GM23338 (cell line): ENCODE data around the gene CCDC149. TPM values are rescaled to one million over a fixed set of nuclear protein-coding genes. Genes with fewer than 3 reads are reported as not detected.

Source experiments
- ATAC-seq: fragments of 200-7000 bp; cut with Tn5 transposase; 3 replicates; pipeline ENCODE4 v1.9.1; 2020
- DNase-seq: peaks from one replicate; pipeline ENCODE4 v3.0.0-alpha.2; 2015; ENCODE audit warnings: low spot score
- H2AFZ ChIP-seq: fragments of 200-600 bp; sonication (generic); 2 replicates; pipeline ENCODE4 v1.8.0; 2016; ENCODE audit warnings: antibody characterized with exemption, mild to moderate bottlenecking, moderate library complexity
- H3F3A ChIP-seq: fragments of 200-600 bp; sonication (generic); replicated peaks from 2 replicates; pipeline ENCODE4 v1.8.0; 2017; ENCODE audit warnings: antibody characterized with exemption, mixed run types, low read depth
- H3K27ac ChIP-seq: fragments of 200-600 bp; sonication (generic); 2 replicates; pipeline ENCODE4 v1.6.1; 2016; ENCODE audit warnings: low read depth
- H3K27me3 ChIP-seq: fragments of 200-600 bp; sonication (generic); 2 replicates; pipeline ENCODE4 v1.8.0; 2016; ENCODE audit warnings: mild to moderate bottlenecking, mixed run types, moderate library complexity; ENCODE audit not compliant: insufficient read depth
- H3K36me3 ChIP-seq: fragments of 200-600 bp; sonication (generic); 2 replicates; pipeline ENCODE4 v1.8.0; 2016; ENCODE audit warnings: mild to moderate bottlenecking; ENCODE audit not compliant: insufficient read depth
- H3K4me1 ChIP-seq: fragments of 200-600 bp; sonication (generic); 2 replicates; pipeline ENCODE4 v1.8.0; 2016; ENCODE audit warnings: mild to moderate bottlenecking, moderate library complexity; ENCODE audit not compliant: insufficient read depth
- H3K4me2 ChIP-seq: fragments of 200-600 bp; sonication (generic); 2 replicates; pipeline ENCODE4 v1.7.1; 2017; ENCODE audit warnings: mixed run types
- H3K4me3 ChIP-seq: fragments of 200-600 bp; sonication (generic); 2 replicates; pipeline ENCODE4 v1.6.1; 2016; ENCODE audit warnings: mixed run types
- H3K79me2 ChIP-seq: fragments of 200-600 bp; sonication (generic); replicated peaks from 2 replicates; pipeline ENCODE4 v1.8.0; 2017; ENCODE audit warnings: mild to moderate bottlenecking; ENCODE audit not compliant: insufficient read depth
- H3K9me2 ChIP-seq: fragments of 200-600 bp; sonication (generic); 2 replicates; pipeline ENCODE4 v1.8.0; 2017; ENCODE audit not compliant: insufficient read depth
- H4K20me1 ChIP-seq: fragments of 200-600 bp; sonication (generic); replicated peaks from 2 replicates; pipeline ENCODE4 v1.8.0; 2017; ENCODE audit warnings: mild to moderate bottlenecking; ENCODE audit not compliant: insufficient read depth
- H3K27ac Mint-ChIP-seq: 2 replicates; pipeline ENCODE4 v1.8.0; 2020; ENCODE audit warnings: inconsistent platforms, mild to moderate bottlenecking, moderate library complexity, mixed read lengths
- H3K27me3 Mint-ChIP-seq: 3 replicates; pipeline ENCODE4 v1.8.0; 2022; ENCODE audit warnings: low read depth, mild to moderate bottlenecking, moderate library complexity, mixed read lengths, inconsistent platforms; ENCODE audit not compliant: insufficient read depth, poor library complexity
- H3K36me3 Mint-ChIP-seq: 3 replicates; pipeline ENCODE4 v1.8.0; 2021; ENCODE audit warnings: low read depth, mild to moderate bottlenecking, inconsistent platforms, moderate library complexity, mixed read lengths
- H3K4me1 Mint-ChIP-seq: 3 replicates; pipeline ENCODE4 v1.8.0; 2020; ENCODE audit warnings: mild to moderate bottlenecking, inconsistent platforms, mixed read lengths
- H3K4me3 Mint-ChIP-seq: 3 replicates; pipeline ENCODE4 v1.8.0; 2021; ENCODE audit warnings: moderate library complexity, mild to moderate bottlenecking, inconsistent platforms, mixed read lengths
- H3K9me3 Mint-ChIP-seq: 3 replicates; pipeline ENCODE4 v1.8.0; 2020; ENCODE audit warnings: moderate library complexity, mild to moderate bottlenecking, inconsistent platforms, mixed read lengths
- CREB1 ChIP-seq: fragments of 250-450 bp; sonication (Bioruptor Pico); IDR thresholded peaks from 2 replicates; pipeline ENCODE4 v1.5.0; 2020; ENCODE audit warnings: low read depth, mild to moderate bottlenecking, moderate library complexity
- EZH2 ChIP-seq: fragments of 200-600 bp; sonication (generic); IDR thresholded peaks from one replicate; pipeline ENCODE4 v1.8.0; 2017; ENCODE audit warnings: antibody characterized with exemption, mild to moderate bottlenecking, low read depth; ENCODE audit not compliant: unreplicated experiment
- EZH2phosphoT487 ChIP-seq: fragments of 200-600 bp; sonication (generic); IDR thresholded peaks from one replicate; pipeline ENCODE4 v1.8.1; 2018; ENCODE audit warnings: antibody characterized with exemption; ENCODE audit not compliant: unreplicated experiment
- JUNB ChIP-seq: IDR thresholded peaks from one replicate; pipeline ENCODE4 v1.6.1; 2016; ENCODE audit warnings: antibody characterized with exemption; ENCODE audit not compliant: unreplicated experiment
- NANOG ChIP-seq: IDR thresholded peaks from 2 replicates; pipeline ENCODE4 v1.6.1; 2016; ENCODE audit warnings: antibody characterized with exemption, borderline replicate concordance
- POLR2AphosphoS5 ChIP-seq: IDR thresholded peaks from 2 replicates; pipeline ENCODE4 v1.6.1; 2016; ENCODE audit warnings: antibody characterized with exemption, low read depth
- STAT1 ChIP-seq: IDR thresholded peaks from one replicate; pipeline ENCODE4 v1.6.1; 2016; ENCODE audit warnings: antibody characterized with exemption; ENCODE audit not compliant: unreplicated experiment
- ZNF114 ChIP-seq: fragments of 250-450 bp; sonication (Bioruptor Pico); IDR thresholded peaks from 2 replicates; pipeline ENCODE4 v1.5.0; 2020; ENCODE audit warnings: mild to moderate bottlenecking, moderate library complexity
- ZNF331 ChIP-seq: fragments of 250-450 bp; sonication (Bioruptor Pico); IDR thresholded peaks from 2 replicates; pipeline ENCODE4 v1.5.0; 2020; ENCODE audit warnings: low read depth, mild to moderate bottlenecking, moderate library complexity
- polyA plus RNA-seq: library from polyadenylated mRNA; unstranded; fragments of >200 nt; fragmentation: Nextera tagmentation; extraction: Ambion mirVana; gene quantifications from 2 replicates; pipeline ENCODE4 v1.2.1, GENCODE V29; 2016
- total RNA-seq: library from RNA; depleted of rRNA; stranded (reverse); fragments of >200 nt; shearing (Covaris generic); gene quantifications from 2 replicates; pipeline ENCODE4 v1.2.3, GENCODE V29; 2014
- TF ChIP-seq, protein P1 (sequence below): IDR thresholded peaks from one replicate; pipeline ENCODE4 v1.6.1; 2018; ENCODE audit warnings: antibody characterized with exemption; ENCODE audit not compliant: unreplicated experiment
- TF ChIP-seq, protein P2 (sequence below): IDR thresholded peaks from 2 replicates; pipeline ENCODE4 v1.6.1; 2016; ENCODE audit warnings: antibody characterized with exemption
- TF ChIP-seq, protein P3 (sequence below): fragments of 250-450 bp; sonication (Bioruptor Pico); IDR thresholded peaks from 2 replicates; pipeline ENCODE4 v1.5.0; 2020; ENCODE audit warnings: mild to moderate bottlenecking, moderate library complexity
- TF ChIP-seq, protein P4 (sequence below), 2 experiments: fragments of 200-600 bp in 1 of 2; sonication (generic) in 1 of 2; conservative IDR thresholded peaks; 2 replicates each; pipeline versions ENCODE4 v1.5.1 to v1.6.1; 2016 to 2017; ENCODE audit warnings: antibody characterized with exemption in 2 of 2, low read depth in 2 of 2, mild to moderate bottlenecking in 2 of 2, moderate library complexity in 1 of 2

Gene CCDC149
- total and polyA plus RNA-seq, 2 experiments from 2014 or later: 2.6 to 6.4 TPM

DNA sequence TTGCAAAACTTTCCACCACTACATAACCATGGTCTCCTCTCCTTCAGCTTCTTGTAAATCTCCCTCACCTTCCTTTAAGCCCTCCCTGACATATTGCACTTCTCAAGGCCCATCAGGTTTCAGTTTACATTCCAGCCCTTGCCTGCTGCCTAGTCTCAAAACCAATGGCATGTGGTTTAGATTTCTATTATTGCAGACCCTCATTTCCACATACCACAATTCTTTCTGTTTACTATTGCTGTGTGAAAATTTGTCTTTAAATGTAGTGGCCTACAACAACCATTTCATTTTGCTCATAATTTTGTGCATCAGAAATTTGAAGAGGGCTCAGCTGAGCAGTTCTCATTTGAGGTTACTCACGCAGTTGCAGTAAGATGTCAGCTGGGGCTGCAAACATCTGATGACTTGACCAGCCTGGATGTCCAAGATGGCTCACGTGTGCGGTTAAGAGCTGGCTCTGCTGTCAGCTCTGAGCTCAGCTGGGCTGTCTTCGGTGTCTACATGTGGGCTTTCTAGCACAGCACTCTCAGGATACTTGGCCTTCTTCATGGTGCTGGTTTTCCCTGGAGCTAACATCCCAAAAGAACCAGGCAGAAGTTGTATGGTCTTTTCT lies 147.4 kb downstream of the CCDC149 start:
- H2AFZ ChIP-seq: no peak overlapping the region
- no peaks in the 10 kb centered on the region for H3K27me3 ChIP-seq
- H3K9me2 ChIP-seq: peaks cover 14% of the 10 kb centered on the region
- H3K4me3 Mint-ChIP-seq: no peak overlapping the region
- DNase-seq: no peak
- H3K4me3 ChIP-seq: no peak overlapping the region
- no peaks in the 10 kb centered on the region for H3K4me1 ChIP-seq
- H3K27ac ChIP-seq: no peak overlapping the region
- H3K4me1 Mint-ChIP-seq: peaks cover 16% of the 10 kb centered on the region
- TF ChIP-seq POLR2AphosphoS5: no peak
- no peak for TF ChIP-seq EZH2phosphoT487
- no peak for TF ChIP-seq NANOG
- TF ChIP-seq JUNB: no peak
- TF ChIP-seq ZNF331 (CRISPR knock-in tag): no peak
- TF ChIP-seq, protein P1, sequence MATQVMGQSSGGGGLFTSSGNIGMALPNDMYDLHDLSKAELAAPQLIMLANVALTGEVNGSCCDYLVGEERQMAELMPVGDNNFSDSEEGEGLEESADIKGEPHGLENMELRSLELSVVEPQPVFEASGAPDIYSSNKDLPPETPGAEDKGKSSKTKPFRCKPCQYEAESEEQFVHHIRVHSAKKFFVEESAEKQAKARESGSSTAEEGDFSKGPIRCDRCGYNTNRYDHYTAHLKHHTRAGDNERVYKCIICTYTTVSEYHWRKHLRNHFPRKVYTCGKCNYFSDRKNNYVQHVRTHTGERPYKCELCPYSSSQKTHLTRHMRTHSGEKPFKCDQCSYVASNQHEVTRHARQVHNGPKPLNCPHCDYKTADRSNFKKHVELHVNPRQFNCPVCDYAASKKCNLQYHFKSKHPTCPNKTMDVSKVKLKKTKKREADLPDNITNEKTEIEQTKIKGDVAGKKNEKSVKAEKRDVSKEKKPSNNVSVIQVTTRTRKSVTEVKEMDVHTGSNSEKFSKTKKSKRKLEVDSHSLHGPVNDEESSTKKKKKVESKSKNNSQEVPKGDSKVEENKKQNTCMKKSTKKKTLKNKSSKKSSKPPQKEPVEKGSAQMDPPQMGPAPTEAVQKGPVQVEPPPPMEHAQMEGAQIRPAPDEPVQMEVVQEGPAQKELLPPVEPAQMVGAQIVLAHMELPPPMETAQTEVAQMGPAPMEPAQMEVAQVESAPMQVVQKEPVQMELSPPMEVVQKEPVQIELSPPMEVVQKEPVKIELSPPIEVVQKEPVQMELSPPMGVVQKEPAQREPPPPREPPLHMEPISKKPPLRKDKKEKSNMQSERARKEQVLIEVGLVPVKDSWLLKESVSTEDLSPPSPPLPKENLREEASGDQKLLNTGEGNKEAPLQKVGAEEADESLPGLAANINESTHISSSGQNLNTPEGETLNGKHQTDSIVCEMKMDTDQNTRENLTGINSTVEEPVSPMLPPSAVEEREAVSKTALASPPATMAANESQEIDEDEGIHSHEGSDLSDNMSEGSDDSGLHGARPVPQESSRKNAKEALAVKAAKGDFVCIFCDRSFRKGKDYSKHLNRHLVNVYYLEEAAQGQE: no peak
- TF ChIP-seq, protein P2, sequence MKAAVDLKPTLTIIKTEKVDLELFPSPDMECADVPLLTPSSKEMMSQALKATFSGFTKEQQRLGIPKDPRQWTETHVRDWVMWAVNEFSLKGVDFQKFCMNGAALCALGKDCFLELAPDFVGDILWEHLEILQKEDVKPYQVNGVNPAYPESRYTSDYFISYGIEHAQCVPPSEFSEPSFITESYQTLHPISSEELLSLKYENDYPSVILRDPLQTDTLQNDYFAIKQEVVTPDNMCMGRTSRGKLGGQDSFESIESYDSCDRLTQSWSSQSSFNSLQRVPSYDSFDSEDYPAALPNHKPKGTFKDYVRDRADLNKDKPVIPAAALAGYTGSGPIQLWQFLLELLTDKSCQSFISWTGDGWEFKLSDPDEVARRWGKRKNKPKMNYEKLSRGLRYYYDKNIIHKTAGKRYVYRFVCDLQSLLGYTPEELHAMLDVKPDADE: no peak
- no peak for TF ChIP-seq STAT1
- TF ChIP-seq EZH2: no peak
- TF ChIP-seq, protein P3, sequence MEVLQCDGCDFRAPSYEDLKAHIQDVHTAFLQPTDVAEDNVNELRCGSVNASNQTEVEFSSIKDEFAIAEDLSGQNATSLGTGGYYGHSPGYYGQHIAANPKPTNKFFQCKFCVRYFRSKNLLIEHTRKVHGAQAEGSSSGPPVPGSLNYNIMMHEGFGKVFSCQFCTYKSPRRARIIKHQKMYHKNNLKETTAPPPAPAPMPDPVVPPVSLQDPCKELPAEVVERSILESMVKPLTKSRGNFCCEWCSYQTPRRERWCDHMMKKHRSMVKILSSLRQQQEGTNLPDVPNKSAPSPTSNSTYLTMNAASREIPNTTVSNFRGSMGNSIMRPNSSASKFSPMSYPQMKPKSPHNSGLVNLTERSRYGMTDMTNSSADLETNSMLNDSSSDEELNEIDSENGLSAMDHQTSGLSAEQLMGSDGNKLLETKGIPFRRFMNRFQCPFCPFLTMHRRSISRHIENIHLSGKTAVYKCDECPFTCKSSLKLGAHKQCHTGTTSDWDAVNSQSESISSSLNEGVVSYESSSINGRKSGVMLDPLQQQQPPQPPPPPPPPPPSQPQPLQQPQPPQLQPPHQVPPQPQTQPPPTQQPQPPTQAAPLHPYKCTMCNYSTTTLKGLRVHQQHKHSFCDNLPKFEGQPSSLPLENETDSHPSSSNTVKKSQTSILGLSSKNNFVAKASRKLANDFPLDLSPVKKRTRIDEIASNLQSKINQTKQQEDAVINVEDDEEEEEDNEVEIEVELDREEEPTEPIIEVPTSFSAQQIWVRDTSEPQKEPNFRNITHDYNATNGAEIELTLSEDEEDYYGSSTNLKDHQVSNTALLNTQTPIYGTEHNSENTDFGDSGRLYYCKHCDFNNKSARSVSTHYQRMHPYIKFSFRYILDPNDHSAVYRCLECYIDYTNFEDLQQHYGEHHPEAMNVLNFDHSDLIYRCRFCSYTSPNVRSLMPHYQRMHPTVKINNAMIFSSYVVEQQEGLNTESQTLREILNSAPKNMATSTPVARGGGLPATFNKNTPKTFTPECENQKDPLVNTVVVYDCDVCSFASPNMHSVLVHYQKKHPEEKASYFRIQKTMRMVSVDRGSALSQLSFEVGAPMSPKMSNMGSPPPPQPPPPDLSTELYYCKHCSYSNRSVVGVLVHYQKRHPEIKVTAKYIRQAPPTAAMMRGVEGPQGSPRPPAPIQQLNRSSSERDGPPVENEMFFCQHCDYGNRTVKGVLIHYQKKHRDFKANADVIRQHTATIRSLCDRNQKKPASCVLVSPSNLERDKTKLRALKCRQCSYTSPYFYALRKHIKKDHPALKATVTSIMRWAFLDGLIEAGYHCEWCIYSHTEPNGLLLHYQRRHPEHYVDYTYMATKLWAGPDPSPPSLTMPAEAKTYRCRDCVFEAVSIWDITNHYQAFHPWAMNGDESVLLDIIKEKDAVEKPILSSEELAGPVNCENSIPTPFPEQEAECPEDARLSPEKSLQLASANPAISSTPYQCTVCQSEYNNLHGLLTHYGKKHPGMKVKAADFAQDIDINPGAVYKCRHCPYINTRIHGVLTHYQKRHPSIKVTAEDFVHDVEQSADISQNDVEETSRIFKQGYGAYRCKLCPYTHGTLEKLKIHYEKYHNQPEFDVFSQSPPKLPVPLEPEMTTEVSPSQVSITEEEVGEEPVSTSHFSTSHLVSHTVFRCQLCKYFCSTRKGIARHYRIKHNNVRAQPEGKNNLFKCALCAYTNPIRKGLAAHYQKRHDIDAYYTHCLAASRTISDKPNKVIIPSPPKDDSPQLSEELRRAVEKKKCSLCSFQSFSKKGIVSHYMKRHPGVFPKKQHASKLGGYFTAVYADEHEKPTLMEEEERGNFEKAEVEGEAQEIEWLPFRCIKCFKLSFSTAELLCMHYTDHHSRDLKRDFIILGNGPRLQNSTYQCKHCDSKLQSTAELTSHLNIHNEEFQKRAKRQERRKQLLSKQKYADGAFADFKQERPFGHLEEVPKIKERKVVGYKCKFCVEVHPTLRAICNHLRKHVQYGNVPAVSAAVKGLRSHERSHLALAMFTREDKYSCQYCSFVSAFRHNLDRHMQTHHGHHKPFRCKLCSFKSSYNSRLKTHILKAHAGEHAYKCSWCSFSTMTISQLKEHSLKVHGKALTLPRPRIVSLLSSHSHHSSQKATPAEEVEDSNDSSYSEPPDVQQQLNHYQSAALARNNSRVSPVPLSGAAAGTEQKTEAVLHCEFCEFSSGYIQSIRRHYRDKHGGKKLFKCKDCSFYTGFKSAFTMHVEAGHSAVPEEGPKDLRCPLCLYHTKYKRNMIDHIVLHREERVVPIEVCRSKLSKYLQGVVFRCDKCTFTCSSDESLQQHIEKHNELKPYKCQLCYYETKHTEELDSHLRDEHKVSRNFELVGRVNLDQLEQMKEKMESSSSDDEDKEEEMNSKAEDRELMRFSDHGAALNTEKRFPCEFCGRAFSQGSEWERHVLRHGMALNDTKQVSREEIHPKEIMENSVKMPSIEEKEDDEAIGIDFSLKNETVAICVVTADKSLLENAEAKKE: no peak
- TF ChIP-seq, protein P4, sequence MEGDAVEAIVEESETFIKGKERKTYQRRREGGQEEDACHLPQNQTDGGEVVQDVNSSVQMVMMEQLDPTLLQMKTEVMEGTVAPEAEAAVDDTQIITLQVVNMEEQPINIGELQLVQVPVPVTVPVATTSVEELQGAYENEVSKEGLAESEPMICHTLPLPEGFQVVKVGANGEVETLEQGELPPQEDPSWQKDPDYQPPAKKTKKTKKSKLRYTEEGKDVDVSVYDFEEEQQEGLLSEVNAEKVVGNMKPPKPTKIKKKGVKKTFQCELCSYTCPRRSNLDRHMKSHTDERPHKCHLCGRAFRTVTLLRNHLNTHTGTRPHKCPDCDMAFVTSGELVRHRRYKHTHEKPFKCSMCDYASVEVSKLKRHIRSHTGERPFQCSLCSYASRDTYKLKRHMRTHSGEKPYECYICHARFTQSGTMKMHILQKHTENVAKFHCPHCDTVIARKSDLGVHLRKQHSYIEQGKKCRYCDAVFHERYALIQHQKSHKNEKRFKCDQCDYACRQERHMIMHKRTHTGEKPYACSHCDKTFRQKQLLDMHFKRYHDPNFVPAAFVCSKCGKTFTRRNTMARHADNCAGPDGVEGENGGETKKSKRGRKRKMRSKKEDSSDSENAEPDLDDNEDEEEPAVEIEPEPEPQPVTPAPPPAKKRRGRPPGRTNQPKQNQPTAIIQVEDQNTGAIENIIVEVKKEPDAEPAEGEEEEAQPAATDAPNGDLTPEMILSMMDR (conservative IDR thresholded peaks at IDR 0.05; ENCODE audit: low read depth in 2 of 2): no peak
- no peak for TF ChIP-seq CREB1 (CRISPR knock-in tag)
- no peak for TF ChIP-seq ZNF114 (CRISPR knock-in tag)
- no peak overlapping the region for H3K27ac Mint-ChIP-seq
- no peaks in the 10 kb centered on the region for H3K27me3 Mint-ChIP-seq
- no peaks in the 10 kb centered on the region for H3K9me3 Mint-ChIP-seq
- no peaks in the 10 kb centered on the region for H3K36me3 ChIP-seq
- H3K36me3 Mint-ChIP-seq: no peaks in the 10 kb centered on the region
- no peak overlapping the region for H3K4me2 ChIP-seq
- ATAC-seq: no peak
- no peaks in the 10 kb centered on the region for H3K79me2 ChIP-seq
- H4K20me1 ChIP-seq: no peaks in the 10 kb centered on the region
- H3F3A ChIP-seq: no peaks in the 10 kb centered on the region
